DOHH2 (cell line): ENCODE data around the gene SEC14L1.
A peak's percentile ranks its signal among the peaks of the same experiment; 100 is the strongest.

Experiments used
- H3F3A ChIP-seq: fragments of 200-600 bp; sonication (generic), shearing (Covaris generic); 2 replicates; pipeline ENCODE4 v1.6.0; 2016; ENCODE audit warnings: antibody characterized with exemption, mild to moderate bottlenecking; ENCODE audit not compliant: control insufficient read depth, insufficient read depth
- H3K27ac ChIP-seq: fragments of 200-600 bp; sonication (generic); 2 replicates; pipeline ENCODE4 v1.5.1; 2014; ENCODE audit warnings: low read depth, mild to moderate bottlenecking, low read length, moderate library complexity
- H3K27me3 ChIP-seq: fragments of 200-600 bp; sonication (generic); 2 replicates; pipeline ENCODE4 v1.6.1; 2014; ENCODE audit warnings: mild to moderate bottlenecking, low read length, mixed read lengths; ENCODE audit not compliant: control insufficient read depth
- H3K36me3 ChIP-seq: fragments of 200-600 bp; sonication (generic); 2 replicates; pipeline ENCODE4 v1.6.1; 2014; ENCODE audit warnings: mild to moderate bottlenecking, low read length, moderate library complexity, mixed read lengths; ENCODE audit not compliant: control insufficient read depth
- H3K4me1 ChIP-seq: fragments of 200-600 bp; sonication (generic); 2 replicates; pipeline ENCODE4 v1.6.1; 2014; ENCODE audit warnings: mild to moderate bottlenecking, low read length, mixed read lengths; ENCODE audit not compliant: control insufficient read depth
- H3K4me2 ChIP-seq: fragments of 200-600 bp; sonication (generic); 2 replicates; pipeline ENCODE4 v1.6.0; 2014; ENCODE audit warnings: mild to moderate bottlenecking, low read length, moderate library complexity
- H3K4me3 ChIP-seq: fragments of 200-600 bp; sonication (generic); 2 replicates; pipeline ENCODE4 v1.5.1; 2014; ENCODE audit warnings: mild to moderate bottlenecking, low read length, mixed read lengths
- H3K79me2 ChIP-seq: fragments of 200-600 bp; sonication (generic); 2 replicates; pipeline ENCODE4 v1.6.1; 2014; ENCODE audit warnings: mild to moderate bottlenecking, low read length, mixed read lengths; ENCODE audit not compliant: control insufficient read depth
- H3K9me2 ChIP-seq: fragments of 200-600 bp; sonication (generic); replicated peaks from 2 replicates; pipeline ENCODE4 v1.6.1; 2014; ENCODE audit warnings: mild to moderate bottlenecking, low read length, mixed read lengths; ENCODE audit not compliant: control insufficient read depth
- H3K9me3 ChIP-seq: fragments of 200-600 bp; sonication (generic); 2 replicates; pipeline ENCODE4 v1.6.1; 2014; ENCODE audit warnings: antibody characterized with exemption, low read length, mixed read lengths; ENCODE audit not compliant: control insufficient read depth, insufficient read depth
- H4K20me1 ChIP-seq: fragments of 200-600 bp; sonication (generic); 2 replicates; pipeline ENCODE4 v1.6.0; 2014; ENCODE audit warnings: low read depth, mild to moderate bottlenecking, antibody characterized with exemption, low read length, moderate library complexity; ENCODE audit not compliant: control insufficient read depth, insufficient read depth
- CTCF ChIP-seq: fragments of 200-600 bp; sonication (generic); IDR thresholded peaks from one replicate; pipeline ENCODE4 v1.5.1; 2014; ENCODE audit warnings: antibody characterized with exemption, mild to moderate bottlenecking, low read depth, low read length; ENCODE audit not compliant: poor library complexity, severe bottlenecking
- EZH2phosphoT487 ChIP-seq: fragments of 200-600 bp; sonication (generic); IDR thresholded peaks from 2 replicates; pipeline ENCODE4 v1.6.1; 2017; ENCODE audit warnings: borderline replicate concordance, mild to moderate bottlenecking, antibody characterized with exemption, low read length, moderate library complexity, mixed read lengths

SEC14L1 gene

GRCh38 chr17:77143306-77143705 is 2.5 kb downstream of the SEC14L1 start:
- H3K4me3 ChIP-seq = peak overlapping the region; percentile 85
- H3K4me2 ChIP-seq = peak overlapping the region; percentile 98
- no peaks in the 10 kb centered on the region for H3K9me3 ChIP-seq
- no peak for TF ChIP-seq CTCF
- TF ChIP-seq EZH2phosphoT487 = no peak
- H3K36me3 ChIP-seq = peaks cover 71% of the 10 kb centered on the region
- peak overlapping the region; percentile 91 for H3K27ac ChIP-seq
- peaks cover 2% of the 10 kb centered on the region; the same call in 1 of the 2 replicates for H3K27me3 ChIP-seq
- peaks cover 67% of the 10 kb centered on the region for H3K79me2 ChIP-seq
- H3K9me2 ChIP-seq = no peaks in the 10 kb centered on the region
- peaks cover 9% of the 10 kb centered on the region; the same call in 1 of the 2 replicates for H4K20me1 ChIP-seq
- H3F3A ChIP-seq = peaks cover 31% of the 10 kb centered on the region
- H3K4me1 ChIP-seq = peaks cover 78% of the 10 kb centered on the region

- H3K27me3 ChIP-seq = peaks cover 2% of the 10 kb centered on the region; the same call in 1 of the 2 replicates
- H3K27ac ChIP-seq = peak overlapping the region; percentile 91
- H3K4me2 ChIP-seq = peak overlapping the region; percentile 98
- H3K36me3 ChIP-seq = peaks cover 80% of the 10 kb centered on the region
- H3K4me1 ChIP-seq = peaks cover 83% of the 10 kb centered on the region
- no peaks in the 10 kb centered on the region for H3K9me3 ChIP-seq
- peaks cover 9% of the 10 kb centered on the region; the same call in 1 of the 2 replicates for H4K20me1 ChIP-seq
- TF ChIP-seq CTCF (no peak), EZH2phosphoT487 (no peak)
- H3F3A ChIP-seq = peaks cover 31% of the 10 kb centered on the region
- H3K79me2 ChIP-seq = peaks cover 76% of the 10 kb centered on the region
- H3K9me2 ChIP-seq = no peaks in the 10 kb centered on the region
- peak overlapping the region; percentile 85 for H3K4me3 ChIP-seq
These were observed 3.5 kb downstream of the SEC14L1 start for GRCh38 chr17:77144227-77144626.

GRCh38 chr17:77145224-77145611 is 4.4 kb downstream of the SEC14L1 start:
- peaks cover 90% of the 10 kb centered on the region for H3K36me3 ChIP-seq
- no peaks in the 10 kb centered on the region for H3K9me3 ChIP-seq
- H4K20me1 ChIP-seq = peaks cover 14% of the 10 kb centered on the region
- peak overlapping the region; percentile 91 for H3K27ac ChIP-seq
- TF ChIP-seq EZH2phosphoT487 (no peak), CTCF (no peak)
- H3K9me2 ChIP-seq = no peaks in the 10 kb centered on the region
- H3K4me3 ChIP-seq = peak overlapping the region; percentile 85
- peaks cover 28% of the 10 kb centered on the region for H3F3A ChIP-seq
- peak overlapping the region; percentile 98 for H3K4me2 ChIP-seq
- peaks cover 82% of the 10 kb centered on the region for H3K4me1 ChIP-seq
- H3K27me3 ChIP-seq = peaks cover 2% of the 10 kb centered on the region; the same call in 1 of the 2 replicates
- H3K79me2 ChIP-seq = peaks cover 86% of the 10 kb centered on the region
